RWPE1 (cell line): ENCODE measurements around the gene ZDHHC7.

Experiments
- CTCF ChIA-PET: fragments of 350-600 bp; sonication (Branson Sonifier 250); formaldehyde crosslinking; extraction: SDS; loops from one replicate; lab custom pipeline; 2021; lab: Yijun Ruan, JAX
- POLR2A ChIA-PET: fragments of 400-600 bp; formaldehyde crosslinking; extraction: SDS; loops from one replicate; lab custom pipeline; 2020; ENCODE audit warnings: antibody characterized with exemption; ENCODE audit not compliant: low non-redundant PET; lab: Yijun Ruan, JAX
- DNase-seq: peaks from one replicate; pipeline ENCODE4 v3.0.0; 2012; ENCODE audit warnings: low spot score
- H3K27ac ChIP-seq: fragments of 450-650 bp; 2 replicates; pipeline ENCODE4 v1.5.1; 2017
- TF ChIP-seq, protein P1 (sequence below): fragments of 450-650 bp; conservative IDR thresholded peaks from 2 replicates; pipeline ENCODE4 v1.5.1; 2017; ENCODE audit warnings: low read depth, mild to moderate bottlenecking

The ZDHHC7 gene

DNA sequence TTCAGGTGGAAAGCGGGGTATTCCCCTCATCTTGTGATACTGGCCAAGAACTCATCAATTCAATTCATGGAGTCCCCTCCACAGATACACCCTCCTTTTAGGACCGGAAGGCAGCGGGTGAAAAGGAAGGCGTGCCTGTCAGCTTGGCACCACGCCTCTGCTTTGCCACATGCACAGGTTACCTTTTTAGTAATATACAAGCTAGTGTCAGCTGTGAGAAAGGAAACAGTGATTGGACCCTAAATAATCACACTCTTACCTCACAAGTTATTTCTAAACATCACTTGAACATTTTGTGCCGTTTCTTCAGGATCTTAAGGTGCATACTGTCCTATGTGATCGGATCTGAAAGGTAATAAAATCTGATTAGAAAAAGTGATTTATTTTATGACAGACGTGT is 15.7 kb downstream of the ZDHHC7 start:
- DNase-seq = no peak
- H3K27ac ChIP-seq = peak overlapping the region; percentile 99
- TF ChIP-seq, protein P1, sequence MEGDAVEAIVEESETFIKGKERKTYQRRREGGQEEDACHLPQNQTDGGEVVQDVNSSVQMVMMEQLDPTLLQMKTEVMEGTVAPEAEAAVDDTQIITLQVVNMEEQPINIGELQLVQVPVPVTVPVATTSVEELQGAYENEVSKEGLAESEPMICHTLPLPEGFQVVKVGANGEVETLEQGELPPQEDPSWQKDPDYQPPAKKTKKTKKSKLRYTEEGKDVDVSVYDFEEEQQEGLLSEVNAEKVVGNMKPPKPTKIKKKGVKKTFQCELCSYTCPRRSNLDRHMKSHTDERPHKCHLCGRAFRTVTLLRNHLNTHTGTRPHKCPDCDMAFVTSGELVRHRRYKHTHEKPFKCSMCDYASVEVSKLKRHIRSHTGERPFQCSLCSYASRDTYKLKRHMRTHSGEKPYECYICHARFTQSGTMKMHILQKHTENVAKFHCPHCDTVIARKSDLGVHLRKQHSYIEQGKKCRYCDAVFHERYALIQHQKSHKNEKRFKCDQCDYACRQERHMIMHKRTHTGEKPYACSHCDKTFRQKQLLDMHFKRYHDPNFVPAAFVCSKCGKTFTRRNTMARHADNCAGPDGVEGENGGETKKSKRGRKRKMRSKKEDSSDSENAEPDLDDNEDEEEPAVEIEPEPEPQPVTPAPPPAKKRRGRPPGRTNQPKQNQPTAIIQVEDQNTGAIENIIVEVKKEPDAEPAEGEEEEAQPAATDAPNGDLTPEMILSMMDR = no peak
- ChIA-PET CTCF (interaction anchor here (1.4 kb wide), 1 partner anchor 91 kb away, joined by 4 read pairs; no protein-coding TSS in a partner anchor), POLR2A (no interaction called here)

GRCh38 chr16:84993926-84994325 is 17.4 kb downstream of the ZDHHC7 start:
- ChIA-PET CTCF (interaction anchor here (1.2 kb wide), 1 partner anchor 23 kb away, joined by 4 read pairs; no protein-coding TSS in a partner anchor), POLR2A (no interaction called here)
- peak overlapping the region; percentile 99 for H3K27ac ChIP-seq
- TF ChIP-seq, protein P1 = no peak
- no peak for DNase-seq

DNA sequence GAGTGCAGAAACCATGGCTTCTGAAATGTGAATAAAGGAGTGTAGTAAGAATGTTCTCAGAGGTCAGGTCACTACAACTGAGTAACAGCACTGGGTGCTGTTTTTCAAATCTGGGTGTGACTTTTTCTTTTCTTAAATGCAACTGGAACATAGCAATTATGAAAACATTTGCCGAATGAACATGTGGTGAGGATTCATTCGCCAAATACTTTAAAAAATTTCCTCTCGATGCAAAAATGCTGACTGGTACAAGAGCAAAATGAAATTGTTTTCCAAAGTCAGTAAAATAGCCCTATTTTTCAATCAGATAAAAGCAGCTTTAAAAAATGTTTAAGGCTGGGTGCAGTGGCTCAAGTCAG is 18.6 kb downstream of the ZDHHC7 start:
- TF ChIP-seq, protein P1 = no peak
- ChIA-PET CTCF (interaction anchor here (0.7 kb wide), 2 partner anchors 8 to 1359 kb away, joined by 3 to 5 read pairs; no protein-coding TSS in a partner anchor), POLR2A (no interaction called here)
- peak overlapping the region; percentile 99 for H3K27ac ChIP-seq
- no peak for DNase-seq

- no peak for DNase-seq
- peak overlapping the region; percentile 36 for H3K27ac ChIP-seq
- POLR2A ChIA-PET = no interaction called here
- TF ChIP-seq, protein P1 = no peak
- CTCF ChIA-PET = no interaction called here
Measured at GRCh38 chr16:84990782-84991181, 20.6 kb downstream of the ZDHHC7 start.

- CTCF ChIA-PET = interaction anchor here (0.9 kb wide), 1 partner anchor 15 kb away, joined by 4 read pairs; no protein-coding TSS in a partner anchor
- TF ChIP-seq, protein P1 = no peak
- H3K27ac ChIP-seq = peak overlapping the region; percentile 36
- DNase-seq = no peak
- POLR2A ChIA-PET = no interaction called here
Measured at GRCh38 chr16:84989749-84990620, 21.4 kb downstream of the ZDHHC7 start.

- peak overlapping the region; percentile 38 for H3K27ac ChIP-seq
- CTCF ChIA-PET = interaction anchor here (0.6 to 0.9 kb wide), 4 partner anchors 17 to 1131 kb away, joined by 3 to 4 read pairs (median 3); no protein-coding TSS in a partner anchor
- no peak for DNase-seq
- TF ChIP-seq, protein P1 = no peak
- POLR2A ChIA-PET = no interaction called here
Measured at GRCh38 chr16:84988328-84989080, 22.8 kb downstream of the ZDHHC7 start.
